HG03575 (cell line): ENCODE results near the gene MANEAL.

Source experiments
- ATAC-seq: cut with Tn5 transposase; IDR thresholded peaks from one replicate; pipeline ENCODE4 v1.9.1; 2021; ENCODE audit not compliant: unreplicated experiment, insufficient number of reproducible peaks, low FRiP score; ENCODE audit errors: extremely low read depth

Gene MANEAL, protein sequence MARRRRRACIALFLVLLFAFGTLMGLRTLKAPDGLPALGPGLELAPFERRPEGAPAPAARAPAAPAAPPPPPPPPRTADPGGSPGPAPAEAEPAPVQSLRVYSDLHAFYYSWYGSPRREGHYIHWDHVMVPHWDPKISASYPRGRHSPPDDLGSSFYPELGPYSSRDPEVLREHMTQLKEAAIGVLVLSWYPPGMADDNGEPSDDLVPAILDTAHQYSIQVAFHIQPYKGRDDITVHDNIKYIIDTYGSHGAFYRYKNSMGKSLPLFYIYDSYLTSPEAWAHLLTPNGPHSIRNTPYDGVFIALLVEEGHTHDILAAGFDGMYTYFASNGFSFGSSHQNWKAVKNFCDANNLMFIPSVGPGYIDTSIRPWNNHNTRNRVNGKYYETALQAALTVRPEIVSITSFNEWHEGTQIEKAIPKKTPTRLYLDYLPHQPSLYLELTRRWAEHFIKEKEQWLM

DNA sequence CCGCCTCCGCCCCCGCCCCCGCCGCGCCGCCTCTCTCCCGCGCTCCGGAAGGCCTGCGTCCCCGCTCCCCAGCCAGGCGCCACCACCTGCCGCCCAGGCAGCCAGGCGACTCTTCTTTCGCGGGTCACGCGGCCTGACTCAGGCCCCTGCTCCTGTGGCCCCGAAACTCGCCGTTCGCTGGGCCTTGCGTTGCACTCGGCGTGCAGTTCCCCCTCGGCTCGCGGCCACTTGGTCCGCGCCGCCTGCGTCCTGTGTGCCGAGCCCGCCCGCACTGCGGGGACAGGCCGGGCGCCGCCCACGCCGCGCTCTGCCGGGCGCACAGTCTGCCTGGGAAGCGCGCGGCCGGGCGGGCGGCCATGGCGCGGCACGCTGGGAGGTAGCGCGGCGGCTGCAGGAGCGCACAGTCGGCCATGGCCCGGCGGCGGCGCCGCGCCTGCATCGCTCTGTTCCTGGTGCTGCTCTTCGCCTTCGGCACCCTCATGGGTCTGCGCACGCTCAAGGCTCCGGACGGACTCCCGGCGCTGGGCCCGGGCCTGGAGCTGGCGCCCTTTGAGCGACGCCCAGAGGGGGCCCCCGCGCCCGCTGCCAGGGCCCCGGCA is at the start of gene MANEAL:
Gene MANEAL (plus strand): TSS at position 75 of the 599 bp plus-strand sequence. CDS start 336 bp downstream, at position 411.
- ATAC-seq, result no peak

DNA sequence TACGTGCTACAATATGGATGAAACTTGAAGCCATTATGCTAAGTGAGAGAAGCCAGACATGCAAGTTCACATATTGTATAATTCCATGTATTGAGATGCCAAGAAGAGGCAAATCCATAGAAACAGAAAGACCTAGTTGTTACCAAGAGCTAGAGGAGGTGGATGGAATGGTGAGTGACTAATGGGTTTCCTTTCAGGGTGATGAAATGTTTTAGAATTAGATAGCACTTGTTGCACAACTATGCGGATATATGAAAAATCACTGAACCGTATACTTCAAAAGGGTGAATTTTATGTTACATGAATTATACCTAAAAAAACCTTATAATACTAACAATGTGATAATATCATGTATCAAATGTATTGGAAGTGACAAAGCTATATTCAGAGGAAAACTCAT is 46.8 kb upstream of the MANEAL start:
- ATAC-seq, result no peak

DNA sequence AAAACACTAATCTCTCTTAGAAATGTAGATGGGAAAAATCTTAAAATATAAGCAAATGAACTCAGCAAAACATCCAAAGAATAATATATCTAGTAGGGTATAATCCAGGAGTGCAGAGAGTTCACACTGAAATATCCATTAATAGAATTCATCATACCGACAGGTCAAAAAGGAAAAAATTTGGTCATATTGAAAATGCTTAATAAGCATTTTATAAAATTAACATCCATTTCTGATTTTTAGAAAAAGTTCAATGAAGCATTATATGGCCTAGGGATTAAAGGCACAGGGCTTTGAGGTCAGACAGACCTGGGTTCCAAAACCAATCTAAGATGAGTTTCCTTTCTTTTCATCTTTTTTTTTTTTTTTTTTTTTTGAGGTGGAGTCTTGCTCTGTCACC is 45.1 kb upstream of the MANEAL start:
- no peak for ATAC-seq

DNA sequence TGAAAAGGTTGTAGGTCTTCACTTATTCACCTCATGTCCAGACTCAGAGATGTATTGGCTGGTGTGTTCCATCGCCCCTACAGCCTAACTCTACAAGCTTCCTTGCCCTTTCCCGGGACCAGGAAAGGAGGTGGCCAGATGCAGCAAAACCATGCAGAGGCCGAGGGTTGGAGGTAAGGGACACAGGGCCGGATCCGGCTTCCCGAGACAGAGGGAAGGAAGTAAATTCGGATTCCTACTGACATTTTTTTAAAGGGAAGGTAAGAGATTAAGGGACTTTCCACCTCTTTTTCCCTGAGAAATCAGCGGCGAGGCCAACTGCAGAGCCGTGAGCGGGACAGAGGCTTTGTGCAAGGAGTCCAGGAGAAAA is 41.4 kb upstream of the MANEAL start:
- ATAC-seq, result no peak

DNA sequence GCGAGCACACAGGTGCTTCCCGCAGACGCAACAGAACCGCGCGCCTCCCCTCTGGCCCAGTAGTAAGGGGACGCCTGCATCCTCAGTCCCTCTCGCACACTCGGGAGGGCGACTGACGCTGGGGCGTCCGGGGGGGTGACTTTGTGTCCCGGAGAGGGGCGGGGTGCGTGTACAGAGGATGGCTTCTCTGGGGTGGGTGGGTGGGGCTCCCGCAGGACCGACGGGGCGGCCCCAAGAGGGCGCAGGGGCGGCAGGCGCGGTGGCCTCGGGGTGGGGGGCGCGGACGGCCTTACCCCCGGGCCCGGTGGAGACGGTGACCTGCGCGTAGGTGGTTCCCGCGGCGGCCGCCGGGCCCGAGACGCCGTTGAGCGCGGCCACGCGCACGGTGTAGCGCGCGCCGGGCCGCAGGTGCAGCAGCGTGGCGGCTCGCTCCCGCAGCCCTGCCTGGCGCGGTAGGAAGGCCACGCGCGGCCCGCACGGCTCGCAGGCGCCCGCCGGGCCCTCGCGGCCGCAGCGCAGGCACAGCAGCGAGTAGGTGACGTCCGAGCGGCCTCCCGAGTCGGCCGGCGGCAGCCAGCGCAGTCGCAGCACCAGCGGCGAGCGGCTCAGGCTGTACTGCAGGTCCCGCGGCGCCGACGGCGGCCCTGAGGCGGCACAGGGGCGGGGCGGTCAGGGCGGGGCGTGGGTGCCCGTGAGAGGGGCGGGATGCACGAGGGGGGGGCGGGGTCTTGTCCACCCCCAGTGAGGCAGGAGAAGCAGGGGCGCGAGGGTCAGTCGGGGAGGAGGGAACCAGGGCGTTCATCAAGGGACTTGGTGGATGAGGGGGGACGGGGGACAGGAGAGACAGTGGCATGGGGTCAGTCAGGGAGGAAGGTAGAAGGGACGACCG is 40.8 kb upstream of the MANEAL start:
- no peak for ATAC-seq

DNA sequence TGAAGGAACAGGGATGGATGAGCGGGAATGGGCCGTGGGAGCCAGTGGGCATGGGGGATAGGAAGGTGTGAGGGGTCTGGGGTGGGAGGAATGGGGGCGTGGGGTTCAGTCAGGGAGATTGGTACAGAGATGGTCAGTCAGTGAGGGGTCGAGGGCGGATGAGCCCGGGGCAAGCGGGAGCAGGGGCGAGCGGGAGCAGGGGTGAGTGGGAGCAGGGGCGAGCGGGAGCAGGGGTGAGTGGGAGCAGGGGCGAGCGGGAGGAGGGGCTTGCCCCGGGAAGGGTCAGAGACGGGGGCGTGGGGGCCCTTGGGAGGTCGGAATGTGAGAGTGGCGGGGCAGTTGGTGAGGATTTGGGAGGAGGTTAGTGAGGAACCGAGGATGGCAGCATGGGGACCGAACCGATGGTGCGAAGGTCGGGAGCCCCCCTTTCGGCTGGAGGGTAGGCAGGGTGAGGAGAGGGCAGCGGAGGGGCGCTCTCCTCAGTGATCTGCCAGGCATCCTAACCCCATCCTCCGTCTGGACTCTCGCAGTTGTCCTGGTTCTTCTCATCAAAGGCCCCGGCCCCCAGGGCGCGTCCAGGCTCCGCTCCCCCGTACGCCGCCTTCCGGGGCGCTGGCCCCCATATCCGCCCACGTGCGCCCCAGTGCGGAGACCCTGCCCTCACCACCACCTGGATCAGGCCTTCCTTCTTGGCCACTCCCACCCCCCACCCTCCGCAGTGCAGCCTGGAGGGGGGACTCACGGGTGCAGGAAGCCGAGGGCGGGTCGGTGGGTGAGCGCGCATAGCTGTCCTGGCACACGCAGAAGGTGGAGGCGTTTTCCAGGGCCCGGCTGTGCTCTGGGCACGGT is 40.0 kb upstream of the MANEAL start:
- ATAC-seq, result no peak

DNA sequence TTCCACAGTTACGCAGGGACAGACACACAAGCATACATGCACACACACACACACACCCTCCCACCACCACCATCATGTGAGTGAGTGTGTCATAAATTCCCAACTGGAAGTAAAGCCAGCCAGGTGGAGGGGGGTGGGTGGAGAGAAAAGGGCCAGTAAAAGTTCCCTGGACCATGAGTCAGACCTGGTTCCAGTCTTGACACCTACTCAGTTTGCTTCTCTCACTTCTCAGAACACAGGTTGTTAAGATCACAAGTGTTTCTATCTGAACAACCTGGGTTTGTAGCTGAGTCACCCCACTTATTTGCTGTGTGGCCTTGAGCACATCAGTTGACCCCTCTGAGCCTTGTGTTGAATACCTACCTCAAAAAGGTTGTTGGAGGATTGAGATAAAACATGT is 38.4 kb upstream of the MANEAL start:
- no peak for ATAC-seq

DNA sequence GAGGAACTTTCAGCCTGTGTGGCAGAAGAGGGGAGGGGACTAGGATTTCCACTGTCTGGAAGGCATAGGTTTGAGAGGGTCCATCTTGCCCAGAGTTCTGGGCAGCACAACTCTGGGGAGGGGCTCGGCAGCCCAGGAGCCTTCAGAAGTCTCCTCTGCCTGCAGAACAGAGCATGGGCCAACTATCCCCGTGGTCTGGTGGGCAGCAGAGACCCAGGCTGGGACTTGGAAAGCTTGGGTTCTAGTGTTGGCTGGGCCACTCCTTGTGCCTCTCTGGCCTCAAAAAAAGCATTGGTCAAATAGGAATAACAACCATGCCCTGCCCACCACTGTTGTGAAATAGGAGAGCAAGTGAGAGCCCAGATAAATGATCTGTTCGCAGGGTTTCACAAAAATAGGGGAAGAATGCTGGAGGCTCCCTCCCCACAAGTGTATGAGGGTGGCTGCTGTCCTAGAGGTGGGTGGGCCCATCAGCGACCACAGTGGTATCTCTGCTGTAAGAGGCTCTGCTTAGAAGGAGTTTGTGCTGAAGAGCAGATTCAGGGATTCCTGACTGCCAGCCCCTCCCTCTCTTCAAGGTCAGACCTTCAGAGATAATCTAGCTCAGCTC is 37.6 kb upstream of the MANEAL start:
- no peak for ATAC-seq

DNA sequence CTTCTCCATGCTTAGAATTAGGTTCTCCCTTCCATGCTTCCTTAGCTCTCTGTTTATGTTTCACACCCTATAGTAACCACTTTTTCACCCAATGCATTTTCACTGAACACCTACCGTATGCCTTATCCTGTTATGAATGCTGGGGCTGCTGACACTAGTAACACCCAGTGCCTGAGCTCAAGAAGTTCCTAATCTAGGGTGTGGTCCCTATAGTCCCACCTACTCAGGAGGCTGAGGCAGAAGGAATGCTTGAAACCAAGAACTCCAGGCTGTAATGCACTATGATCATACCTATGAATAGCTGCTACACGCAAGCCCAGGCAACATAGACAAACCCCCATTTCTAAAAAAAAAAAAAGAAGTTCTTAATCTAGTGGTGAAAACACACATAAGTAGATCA is 34.2 kb upstream of the MANEAL start:
- ATAC-seq, result no peak

DNA sequence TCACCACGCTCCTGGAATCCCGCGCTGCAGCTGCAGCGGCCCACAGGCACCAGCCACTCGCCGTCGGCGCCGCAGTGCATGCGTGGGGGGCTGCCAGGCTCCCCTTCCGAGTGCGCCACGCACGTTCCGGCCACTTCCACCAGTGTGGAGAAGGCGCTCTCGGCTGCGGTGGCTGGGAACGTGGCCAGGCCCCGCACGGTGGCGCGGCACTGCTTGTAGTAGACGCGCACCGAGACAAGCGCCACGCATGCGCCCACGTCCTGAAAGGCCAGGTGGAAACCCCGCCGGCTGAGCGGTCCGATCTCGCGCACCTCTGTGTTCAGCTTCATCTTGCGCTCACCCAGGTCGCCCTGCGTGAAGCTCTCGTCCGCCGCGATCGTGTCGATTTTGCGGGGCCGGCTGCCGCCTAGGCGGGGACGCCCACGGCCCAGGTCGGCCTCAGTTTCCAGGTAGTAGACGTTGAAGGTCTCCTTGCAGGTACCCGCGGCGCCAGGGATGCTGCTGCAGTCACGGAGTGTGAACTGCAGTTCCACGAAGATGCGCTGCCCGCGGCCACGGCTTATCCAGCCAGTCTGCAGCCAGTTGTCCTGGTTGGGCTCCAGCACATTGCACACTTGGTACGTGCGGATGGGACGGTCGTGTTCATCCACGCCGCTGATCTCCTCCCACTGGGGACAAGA is 32.1 kb upstream of the MANEAL start:
- no peak for ATAC-seq

DNA sequence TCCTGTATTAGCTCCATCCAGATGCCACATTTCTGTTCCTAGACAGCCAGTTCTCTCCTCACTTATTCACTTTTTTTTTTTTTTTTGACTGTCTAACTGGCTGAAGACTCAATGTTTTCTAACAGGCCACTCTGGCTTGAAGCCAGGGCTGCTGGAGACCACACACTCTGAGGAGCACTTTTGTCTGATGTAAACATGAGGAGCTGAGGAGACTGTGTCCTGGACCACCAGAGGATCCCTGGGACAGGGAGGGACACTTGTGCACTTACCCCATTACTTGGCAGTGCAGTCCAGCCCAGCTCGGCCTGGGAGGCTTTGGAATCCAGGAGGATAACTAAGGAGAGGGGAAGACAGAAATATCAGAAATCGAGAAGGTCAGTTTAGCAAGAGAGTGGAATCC is 31.1 kb upstream of the MANEAL start:
- no peak for ATAC-seq

DNA sequence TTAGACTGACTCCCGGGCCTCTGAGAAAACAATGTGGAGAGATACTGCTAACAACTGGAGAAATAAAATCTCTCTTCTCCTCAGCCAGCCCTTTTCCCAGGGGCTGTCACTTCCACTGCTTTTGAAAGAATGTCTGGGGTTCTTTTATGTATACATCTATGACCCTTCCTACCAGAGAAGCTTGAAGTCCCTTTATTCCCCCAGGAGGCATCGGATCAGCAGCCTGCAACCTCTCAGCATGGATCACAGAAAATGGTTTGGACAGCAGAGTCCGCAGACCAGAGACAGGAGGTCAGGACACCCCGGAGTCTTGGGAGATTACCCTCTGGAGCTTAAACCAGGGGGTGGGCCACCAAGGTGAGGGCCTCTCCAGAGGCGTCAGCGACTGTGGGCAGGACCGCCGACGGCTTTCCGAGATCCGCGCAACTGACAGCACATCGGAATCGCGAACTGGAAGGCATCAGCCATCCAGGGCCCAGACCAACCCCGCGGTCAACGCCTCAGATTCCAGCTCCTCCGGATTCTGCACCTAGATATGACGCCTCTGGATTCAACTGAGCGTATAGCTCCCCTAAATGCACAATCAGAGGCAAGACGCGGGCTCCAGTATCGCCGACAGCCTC is 29.7 kb upstream of the MANEAL start:
- ATAC-seq, result no peak

DNA sequence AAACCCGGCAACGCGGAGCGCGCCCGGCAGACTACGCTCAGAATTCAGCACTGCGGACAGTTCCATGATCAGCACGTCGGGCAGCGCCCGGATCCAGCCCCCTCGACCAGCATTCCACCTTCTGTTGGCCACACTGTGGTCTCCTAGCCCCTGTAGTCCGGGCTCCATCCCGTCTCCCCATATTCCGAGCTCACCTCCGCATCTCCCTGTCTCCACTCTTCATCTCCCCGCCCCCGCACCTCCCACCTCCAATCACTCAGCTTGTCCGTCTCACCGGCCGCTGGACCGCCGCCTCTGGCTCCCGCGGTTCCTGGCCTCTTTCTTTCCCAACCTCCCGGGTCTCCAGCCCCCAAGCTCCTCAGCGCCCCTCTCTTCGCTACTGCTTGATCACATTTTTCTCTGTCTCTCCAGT is 29.2 kb upstream of the MANEAL start:
- no peak for ATAC-seq

DNA sequence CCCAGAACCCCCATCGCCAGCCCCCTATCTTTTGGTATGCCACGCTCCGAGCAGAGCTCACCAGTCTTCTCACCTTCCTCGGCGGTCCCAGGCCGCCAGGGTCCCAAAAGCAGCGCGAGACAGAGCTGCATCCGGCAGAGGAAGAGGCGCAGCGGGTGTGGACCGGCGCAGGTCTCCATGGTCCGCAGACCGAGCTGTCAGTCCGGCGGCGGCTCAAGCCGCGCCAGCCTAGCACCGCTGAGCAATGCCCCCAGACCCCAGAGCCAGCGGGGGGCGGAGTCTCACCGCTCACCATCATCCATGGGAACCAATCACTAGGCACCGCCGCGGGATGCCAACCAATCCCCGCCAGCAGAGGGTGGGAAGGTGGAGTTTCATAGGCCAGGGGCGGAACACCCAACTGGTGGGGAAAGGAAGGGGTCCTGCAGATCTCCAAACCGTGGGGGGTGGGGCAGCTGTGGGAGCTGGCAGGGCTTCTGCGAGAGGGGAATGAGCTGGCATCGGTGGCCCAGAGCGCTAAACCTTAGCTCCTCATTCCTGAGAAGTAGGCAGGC is 28.7 kb upstream of the MANEAL start, which contains the start of gene EPHA10:
Gene EPHA10 (minus strand): TSS at position 233 of the 554 bp plus-strand sequence. CDS start 54 bp downstream, at position 179.
- no peak for ATAC-seq

DNA sequence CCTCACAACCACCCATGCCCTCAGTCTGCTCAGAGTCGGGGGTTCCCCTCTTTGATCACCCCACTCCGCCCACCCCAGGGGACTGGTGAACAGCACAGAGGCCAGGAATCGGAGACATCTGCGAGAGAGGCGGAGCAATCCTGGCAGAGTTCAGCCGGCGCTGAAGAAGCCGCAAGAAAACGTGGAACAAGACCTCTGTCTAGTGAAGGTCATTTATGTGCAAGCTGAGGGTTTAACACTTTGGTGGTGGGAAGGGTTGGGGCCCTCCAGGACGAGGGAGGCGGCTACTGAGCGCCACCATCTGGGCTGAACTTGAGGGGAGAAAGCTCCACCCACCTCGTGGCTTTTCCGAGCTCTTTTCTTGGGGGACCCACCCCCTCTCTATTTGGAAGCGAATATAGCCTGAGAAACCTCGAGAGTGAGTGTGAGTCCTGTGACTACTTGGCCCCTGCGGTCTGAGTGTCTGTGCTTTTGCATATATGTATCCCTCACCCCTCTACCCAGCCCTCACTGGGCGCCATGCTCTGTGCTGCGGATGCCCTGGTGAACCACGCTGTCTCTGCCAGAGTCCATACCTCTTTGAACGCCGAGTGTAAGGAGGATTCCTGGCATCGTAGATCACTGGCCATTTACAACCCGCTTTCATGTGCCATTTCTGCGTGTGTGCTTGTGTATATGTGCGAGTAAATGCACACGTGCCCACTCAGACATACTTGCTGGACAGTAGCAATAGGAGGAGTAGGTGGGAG is 27.6 kb upstream of the MANEAL start:
- no peak for ATAC-seq

DNA sequence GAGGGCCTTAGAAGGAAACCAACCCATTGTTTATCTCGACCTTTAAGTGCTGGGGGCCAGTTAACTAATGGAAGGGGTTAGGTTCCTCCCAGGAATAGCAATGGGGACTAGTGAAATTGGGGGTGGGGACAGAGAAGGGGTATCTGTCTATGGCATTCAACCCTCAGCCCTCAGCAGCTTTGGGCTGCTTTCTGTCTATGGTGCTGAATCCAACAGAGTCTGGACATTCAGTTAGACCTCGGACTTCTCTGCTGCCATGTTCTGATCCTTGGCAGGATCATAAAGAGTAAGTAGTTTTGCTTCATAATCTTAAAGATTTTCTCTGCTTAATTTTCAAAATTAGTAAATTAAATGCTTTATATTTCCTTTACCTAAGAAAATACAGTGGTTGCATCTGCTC is 26.2 kb upstream of the MANEAL start:
- ATAC-seq, result no peak
